Gastroesophageal sphincter (tissue), 3 donors: ENCODE measurements around the gene PTGFRN.

Experiments used
- CTCF ChIP-seq, 4 experiments: fragments of 200-600 bp in 2 of 4; fragments of 450-650 bp in 2 of 4; sonication (generic) in 1 of 4; IDR thresholded peaks; one replicate each; pipeline ENCODE4 v1.5.1; 2017 to 2019; ENCODE audit warnings: antibody characterized with exemption in 4 of 4, mild to moderate bottlenecking in 2 of 4, moderate library complexity in 2 of 4
- POLR2A ChIP-seq, 2 donors: fragments of 450-650 bp; IDR thresholded peaks; one replicate each; pipeline ENCODE4 v1.6.1; 2017; ENCODE audit warnings: antibody characterized with exemption in 2 of 2, mild to moderate bottlenecking in 2 of 2, moderate library complexity in 1 of 2
- POLR2AphosphoS5 ChIP-seq: sonication (generic); formaldehyde crosslinking; IDR thresholded peaks from one replicate; pipeline ENCODE4 v1.6.1; 2017; ENCODE audit warnings: antibody characterized with exemption

GRCh38 chr1:116972674-116973030 lies 62.9 kb downstream of the PTGFRN start:
- no peak for TF ChIP-seq POLR2AphosphoS5
- no peak for TF ChIP-seq POLR2A (IDR thresholded peaks at IDR 0.05)
- no peak for TF ChIP-seq CTCF (IDR thresholded peaks at IDR 0.05)
